ENCODE data around the gene INTS11.

The INTS11 gene

GRCh38 chr1:1312450-1313314 is 11.8 kb downstream of the INTS11 start:
- DNase-seq: no peak

- no peak for DNase-seq
These were observed 13.1 kb downstream of the INTS11 start for GRCh38 chr1:1311107-1312104.

- DNase-seq: no peak
These were observed 13.9 kb downstream of the INTS11 start for GRCh38 chr1:1310476-1311053.

- DNase-seq: no peak
These were observed 14.4 kb downstream of the INTS11 start for GRCh38 chr1:1310109-1310385.

GRCh38 chr1:1309251-1310108 is 15.0 kb downstream of the INTS11 start:
- no peak for DNase-seq

- DNase-seq: no peak
These were observed 15.7 kb downstream of the INTS11 start for GRCh38 chr1:1308756-1309250.

- no peak for DNase-seq
These were observed 16.3 kb downstream of the INTS11 start, which contains the start of the genes ACAP3 and PUSL1 for GRCh38 chr1:1307923-1308755. Gene ACAP3 (minus strand): TSS chr1:1307930. CDS start chr1:1307815, 115 bp downstream. Gene PUSL1 (plus strand): TSS chr1:1308597. CDS start chr1:1308644, 47 bp downstream.

GRCh38 chr1:1307261-1307922 is 17.1 kb downstream of the INTS11 start:
- DNase-seq: no peak

GRCh38 chr1:1306661-1307260 is 17.7 kb downstream of the INTS11 start:
- no peak for DNase-seq

GRCh38 chr1:1306070-1306660 is 18.3 kb downstream of the INTS11 start:
- DNase-seq: no peak

GRCh38 chr1:1305300-1306069 is 19.0 kb downstream of the INTS11 start:
- no peak for DNase-seq

GRCh38 chr1:1304331-1305299 is 19.8 kb downstream of the INTS11 start:
- DNase-seq: peak; percentile 40

- no peak for DNase-seq
These were observed 20.7 kb downstream of the INTS11 start for GRCh38 chr1:1303736-1304135.

GRCh38 chr1:1302951-1303509 is 21.4 kb downstream of the INTS11 start:
- no peak for DNase-seq

- no peak for DNase-seq
These were observed 22.4 kb downstream of the INTS11 start for GRCh38 chr1:1302006-1302430.

GRCh38 chr1:1300352-1300739 is 24.1 kb downstream of the INTS11 start:
- DNase-seq: no peak

- DNase-seq: no peak
These were observed 24.6 kb downstream of the INTS11 start for GRCh38 chr1:1299686-1300351.

Data from NCI-H2107 (cell line).